ENCODE data around the gene SLC30A7. TPM values are rescaled to one million over a fixed set of nuclear protein-coding genes. Genes with fewer than 3 reads are reported as not detected.

The SLC30A7 gene
- total RNA-seq, 1 donor from 2014 or later = 30.1 TPM

- H3K4me1 Mint-ChIP-seq (ENCODE audit: unreplicated experiment) = peaks cover 11% of the 10 kb centered on the region
- DNase-seq (ENCODE audit: extremely low spot score, unreplicated experiment) = no peak
- H3K27ac Mint-ChIP-seq = no peak overlapping the region
- no peak overlapping the region for H3K4me3 Mint-ChIP-seq
- peaks cover 38% of the 10 kb centered on the region for H3K36me3 Mint-ChIP-seq
- H3K9me3 Mint-ChIP-seq = no peaks in the 10 kb centered on the region
- no peaks in the 10 kb centered on the region for H3K27me3 Mint-ChIP-seq
- no peak for TF ChIP-seq CTCF (conservative IDR thresholded peaks at IDR 0.05)
Observed at GRCh38 chr1:100979631-100980030, 83.7 kb downstream of the SLC30A7 start.

DNA sequence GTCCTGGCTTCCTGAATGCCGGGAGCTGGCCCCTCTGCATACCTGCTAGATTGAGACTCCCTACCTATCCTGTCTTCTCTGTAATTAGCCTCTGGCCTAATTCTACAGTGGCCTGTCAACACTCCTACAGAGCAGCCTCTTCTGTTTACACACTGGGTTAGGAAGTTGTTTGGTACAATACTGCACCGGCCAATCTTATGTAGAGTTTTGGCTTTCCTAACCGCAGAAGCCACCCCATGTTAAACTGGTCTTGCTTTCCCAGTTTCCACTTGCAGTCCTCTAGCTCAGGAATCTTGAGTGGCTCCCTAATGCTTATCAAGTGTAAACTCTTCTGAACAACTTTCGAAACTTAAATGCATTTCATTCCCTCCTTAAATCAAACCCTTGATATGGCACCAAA, 86.9 kb downstream of the SLC30A7 start:
- Mint-ChIP-seq H3K4me3 (no peak overlapping the region), H3K9me3 (no peaks in the 10 kb centered on the region), H3K27ac (no peak overlapping the region), H3K27me3 (no peaks in the 10 kb centered on the region), H3K4me1 (ENCODE audit: unreplicated experiment) (peaks cover 4% of the 10 kb centered on the region), H3K36me3 (peaks cover 34% of the 10 kb centered on the region)
- no peak for TF ChIP-seq CTCF (conservative IDR thresholded peaks at IDR 0.05)
- no peak for DNase-seq (ENCODE audit: extremely low spot score, unreplicated experiment)

- no peak for TF ChIP-seq CTCF (conservative IDR thresholded peaks at IDR 0.05)
- no peak overlapping the region for H3K27ac Mint-ChIP-seq
- H3K27me3 Mint-ChIP-seq = no peaks in the 10 kb centered on the region
- peaks cover 27% of the 10 kb centered on the region for H3K36me3 Mint-ChIP-seq
- H3K4me3 Mint-ChIP-seq = no peak overlapping the region
- H3K9me3 Mint-ChIP-seq = no peaks in the 10 kb centered on the region
- no peak for DNase-seq (ENCODE audit: extremely low spot score, unreplicated experiment)
- H3K4me1 Mint-ChIP-seq (ENCODE audit: unreplicated experiment) = no peaks in the 10 kb centered on the region
Observed at GRCh38 chr1:100988121-100988520, 92.2 kb downstream of the SLC30A7 start.

- no peak for TF ChIP-seq CTCF (conservative IDR thresholded peaks at IDR 0.05)
- no peak overlapping the region for H3K4me3 Mint-ChIP-seq
- H3K36me3 Mint-ChIP-seq = peaks cover 23% of the 10 kb centered on the region
- DNase-seq (ENCODE audit: extremely low spot score, unreplicated experiment) = no peak
- no peaks in the 10 kb centered on the region for H3K4me1 Mint-ChIP-seq (ENCODE audit: unreplicated experiment)
- no peaks in the 10 kb centered on the region for H3K9me3 Mint-ChIP-seq
- no peaks in the 10 kb centered on the region for H3K27me3 Mint-ChIP-seq
- H3K27ac Mint-ChIP-seq = no peak overlapping the region
Observed at GRCh38 chr1:100989306-100990077, 93.6 kb downstream of the SLC30A7 start.

DNA sequence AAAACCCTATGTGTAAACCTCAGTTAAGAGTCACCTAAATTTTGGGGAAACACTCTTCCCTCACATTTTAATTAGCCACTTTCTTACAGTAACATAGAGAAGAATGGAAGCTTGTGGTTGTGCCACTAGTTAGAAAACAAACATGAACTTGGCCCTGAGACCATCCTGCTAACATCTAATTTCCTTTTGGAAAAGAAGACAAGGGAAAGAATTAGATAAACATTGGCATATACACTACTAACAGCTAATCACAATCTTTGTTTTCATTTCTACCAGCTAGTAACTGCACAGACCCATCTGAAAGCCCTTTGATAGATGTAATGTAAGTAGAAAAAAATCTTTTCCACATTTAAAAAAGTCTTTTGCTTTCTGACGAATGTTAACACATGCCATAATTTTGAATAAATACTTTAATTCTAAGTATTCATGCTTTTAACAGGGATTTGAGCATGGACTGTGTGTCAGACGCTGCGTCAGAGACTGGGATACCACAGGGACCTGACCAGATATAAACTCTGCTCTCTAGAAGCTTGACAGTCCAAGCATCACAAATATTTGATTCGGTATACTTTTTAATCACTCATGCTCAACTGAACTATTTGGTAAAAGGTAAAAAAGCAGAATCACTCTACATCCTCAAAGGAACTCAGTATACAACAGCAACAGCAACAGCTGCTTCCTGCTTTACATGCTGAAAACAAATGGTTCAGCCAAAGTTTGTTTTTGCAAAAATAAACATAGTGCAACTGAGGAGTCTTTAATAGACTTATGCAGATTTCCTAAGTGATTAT, 99.5 kb downstream of the SLC30A7 start:
- Mint-ChIP-seq H3K4me3 (no peak overlapping the region), H3K36me3 (peaks cover 29% of the 10 kb centered on the region), H3K27ac (no peak overlapping the region), H3K9me3 (no peaks in the 10 kb centered on the region), H3K4me1 (ENCODE audit: unreplicated experiment) (no peaks in the 10 kb centered on the region), H3K27me3 (no peaks in the 10 kb centered on the region)
- TF ChIP-seq CTCF (conservative IDR thresholded peaks at IDR 0.05) = no peak
- DNase-seq (ENCODE audit: extremely low spot score, unreplicated experiment) = no peak
